Astrocyte of the spinal cord (primary cell): Measurements from ENCODE around the gene ELL2.

Experiments used
- DNase-seq: peaks from one replicate; pipeline ENCODE4 v3.0.0; 2011; ENCODE audit warnings: low read depth, low spot score
- H3K4me3 ChIP-seq: 2 replicates; pipeline ENCODE4 v1.5.1; 2011; ENCODE audit warnings: low read depth, mild to moderate bottlenecking, low read length, moderate library complexity
- in situ Hi-C: cut with HindIII; loops from 2 replicates; pipeline ENCODE4 v1.10.0; 2017; ENCODE audit warnings: low sequenced_read_pairs
- TF ChIP-seq, protein P1 (sequence below): IDR thresholded peaks from 2 replicates; pipeline ENCODE4 v1.5.1; 2012; ENCODE audit warnings: low read depth, mild to moderate bottlenecking, low read length, inconsistent platforms

The ELL2 gene

DNA sequence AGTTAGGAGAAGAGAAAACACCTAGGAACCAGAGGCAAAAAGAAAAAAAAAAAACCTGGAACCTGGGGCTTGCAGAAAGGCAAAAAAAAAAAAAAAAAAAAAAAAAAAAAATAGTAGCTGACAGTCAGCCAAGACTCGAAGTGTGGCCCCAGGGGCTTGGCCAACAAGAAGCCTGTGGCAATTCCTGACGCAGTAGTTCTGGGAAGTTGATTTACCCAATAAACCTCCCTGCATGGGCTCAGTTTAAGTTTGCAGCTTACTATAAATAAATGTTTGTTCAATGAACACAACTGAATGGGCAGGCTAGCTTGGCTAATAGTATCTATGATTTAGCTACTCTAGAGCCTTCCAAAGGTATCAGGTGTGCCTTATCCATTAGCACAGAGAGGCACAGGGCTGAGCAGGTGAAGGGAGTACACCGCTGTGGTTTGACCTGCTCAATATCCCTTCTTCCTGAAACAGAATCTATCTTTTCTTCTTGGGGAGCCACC is 117.9 kb downstream of the ELL2 start:
- no peak for DNase-seq
- TF ChIP-seq, protein P1, sequence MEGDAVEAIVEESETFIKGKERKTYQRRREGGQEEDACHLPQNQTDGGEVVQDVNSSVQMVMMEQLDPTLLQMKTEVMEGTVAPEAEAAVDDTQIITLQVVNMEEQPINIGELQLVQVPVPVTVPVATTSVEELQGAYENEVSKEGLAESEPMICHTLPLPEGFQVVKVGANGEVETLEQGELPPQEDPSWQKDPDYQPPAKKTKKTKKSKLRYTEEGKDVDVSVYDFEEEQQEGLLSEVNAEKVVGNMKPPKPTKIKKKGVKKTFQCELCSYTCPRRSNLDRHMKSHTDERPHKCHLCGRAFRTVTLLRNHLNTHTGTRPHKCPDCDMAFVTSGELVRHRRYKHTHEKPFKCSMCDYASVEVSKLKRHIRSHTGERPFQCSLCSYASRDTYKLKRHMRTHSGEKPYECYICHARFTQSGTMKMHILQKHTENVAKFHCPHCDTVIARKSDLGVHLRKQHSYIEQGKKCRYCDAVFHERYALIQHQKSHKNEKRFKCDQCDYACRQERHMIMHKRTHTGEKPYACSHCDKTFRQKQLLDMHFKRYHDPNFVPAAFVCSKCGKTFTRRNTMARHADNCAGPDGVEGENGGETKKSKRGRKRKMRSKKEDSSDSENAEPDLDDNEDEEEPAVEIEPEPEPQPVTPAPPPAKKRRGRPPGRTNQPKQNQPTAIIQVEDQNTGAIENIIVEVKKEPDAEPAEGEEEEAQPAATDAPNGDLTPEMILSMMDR: no peak
- in situ Hi-C loops: loop anchor here (25.0 kb wide), 1 partner anchor 181 kb away; no protein-coding TSS in a partner anchor
- no peak overlapping the region for H3K4me3 ChIP-seq

DNA sequence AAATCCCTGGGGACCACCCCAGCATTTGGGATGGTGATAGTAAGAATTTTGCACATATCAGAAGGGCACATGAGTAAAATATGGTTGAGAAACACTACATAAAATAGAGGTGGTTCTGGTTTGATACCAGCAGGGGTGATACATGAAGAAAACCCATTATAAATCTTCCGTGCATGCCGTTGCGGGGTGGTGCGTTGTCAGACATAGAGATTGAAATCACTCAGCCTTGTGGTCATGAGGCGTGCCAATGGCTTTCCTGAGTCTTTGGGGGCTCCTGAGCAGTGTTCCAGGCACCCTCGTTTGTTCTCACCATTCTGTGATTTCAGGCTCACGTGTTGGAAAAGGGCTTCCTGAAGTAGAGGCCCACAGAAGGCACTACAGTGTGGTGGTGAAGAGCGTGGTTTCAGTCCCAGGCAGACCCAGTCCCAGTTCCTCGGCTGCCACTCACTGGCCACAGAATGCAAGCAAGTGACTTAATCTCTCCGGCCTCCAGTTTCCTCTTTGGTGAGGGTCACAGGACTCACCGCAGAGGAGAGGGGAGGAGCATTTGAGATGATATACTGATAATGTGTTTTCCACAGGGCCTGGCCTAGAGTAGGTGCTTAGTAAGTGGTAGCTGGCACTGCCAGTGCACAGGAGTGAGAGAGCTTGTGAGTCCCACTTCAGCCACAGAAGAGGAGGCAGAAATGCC is 118.7 kb downstream of the ELL2 start:
- TF ChIP-seq, protein P1: peak; percentile 22
- in situ Hi-C loops: loop anchor here (25.0 kb wide), 1 partner anchor 181 kb away; no protein-coding TSS in a partner anchor
- peak; percentile 76 for DNase-seq
- H3K4me3 ChIP-seq: no peak overlapping the region

DNA sequence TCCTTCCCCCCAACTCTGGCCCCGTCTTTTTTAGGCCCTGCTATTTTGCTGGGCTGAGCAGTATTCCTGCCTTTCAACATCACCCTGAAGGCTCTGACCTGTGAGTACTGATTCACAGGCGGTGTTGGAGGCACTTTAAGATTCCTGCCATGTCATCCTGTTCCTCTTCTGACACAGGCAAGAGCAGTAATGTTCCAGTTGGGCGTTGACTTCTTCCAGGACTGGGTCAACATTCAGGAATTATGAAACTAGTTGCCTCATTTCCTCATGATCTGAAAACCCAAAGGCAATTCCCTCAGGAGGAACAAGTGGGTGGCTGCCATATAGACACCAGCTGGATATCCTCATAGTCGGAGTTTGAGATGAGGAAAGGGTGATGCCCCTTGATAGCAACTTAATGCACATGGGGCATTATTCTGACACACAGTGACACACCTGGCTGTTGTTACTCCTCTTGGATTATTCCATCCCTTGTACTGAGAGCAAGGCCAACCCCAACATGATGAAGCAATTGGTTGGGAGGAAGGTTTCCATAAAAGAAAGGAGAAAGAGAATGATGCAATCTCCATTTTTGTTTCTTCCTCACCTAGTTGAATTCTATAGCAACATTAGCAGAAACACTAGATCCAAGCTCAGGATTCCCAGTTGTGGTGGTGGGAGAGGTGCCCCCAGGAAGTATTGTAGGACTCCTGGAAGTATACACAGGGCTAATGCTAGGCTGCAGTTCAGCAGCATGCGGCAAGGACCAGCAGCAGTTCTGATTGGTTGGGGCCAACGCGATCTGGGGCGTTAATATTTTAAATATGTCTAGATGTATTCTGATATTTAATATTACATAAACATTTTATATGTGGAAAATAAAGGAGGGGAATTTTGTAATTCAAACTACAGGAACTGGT is 119.5 kb downstream of the ELL2 start:
- TF ChIP-seq, protein P1: no peak
- no peak overlapping the region for H3K4me3 ChIP-seq
- no peak for DNase-seq
- in situ Hi-C loops: loop anchor here (25.0 kb wide), 1 partner anchor 180 kb away; no protein-coding TSS in a partner anchor

DNA sequence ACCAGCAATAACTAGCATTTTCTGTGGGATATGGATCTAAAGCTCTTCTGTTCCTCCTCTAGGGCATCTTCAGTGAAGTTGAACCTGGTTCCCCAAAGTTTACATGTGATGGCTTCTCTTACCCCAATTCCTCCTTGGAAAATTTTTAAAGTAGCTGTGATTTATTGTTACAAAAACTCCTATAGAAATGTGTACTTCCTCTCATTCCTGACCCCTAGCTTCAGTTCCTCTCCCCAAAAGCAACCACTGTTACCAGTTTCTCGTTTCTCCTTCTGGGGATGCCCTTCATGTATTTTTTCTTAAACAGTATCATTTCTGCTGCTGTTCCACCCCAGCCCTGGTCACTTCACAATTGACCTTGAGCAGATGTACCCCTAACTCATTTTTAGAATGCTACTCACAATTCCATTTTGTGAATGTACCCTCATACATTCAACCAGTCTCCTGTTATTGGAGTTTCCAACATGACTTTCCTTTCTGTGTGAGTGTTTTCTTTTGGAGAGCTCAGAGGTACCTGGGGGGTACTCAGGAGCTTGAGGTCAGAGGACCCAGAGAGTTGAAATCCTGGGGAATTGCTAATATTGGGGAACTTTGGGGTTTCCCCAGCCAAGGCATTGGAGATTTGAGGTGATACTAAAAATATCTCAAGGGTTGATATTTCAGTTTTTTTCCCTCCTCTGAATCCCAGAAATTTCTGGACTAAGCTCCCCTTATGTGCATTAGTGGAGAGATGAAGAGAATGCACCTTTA is 120.5 kb downstream of the ELL2 start:
- no peak for DNase-seq
- in situ Hi-C loops: loop anchor here (25.0 kb wide), 1 partner anchor 179 kb away; no protein-coding TSS in a partner anchor
- TF ChIP-seq, protein P1: no peak
- no peak overlapping the region for H3K4me3 ChIP-seq

DNA sequence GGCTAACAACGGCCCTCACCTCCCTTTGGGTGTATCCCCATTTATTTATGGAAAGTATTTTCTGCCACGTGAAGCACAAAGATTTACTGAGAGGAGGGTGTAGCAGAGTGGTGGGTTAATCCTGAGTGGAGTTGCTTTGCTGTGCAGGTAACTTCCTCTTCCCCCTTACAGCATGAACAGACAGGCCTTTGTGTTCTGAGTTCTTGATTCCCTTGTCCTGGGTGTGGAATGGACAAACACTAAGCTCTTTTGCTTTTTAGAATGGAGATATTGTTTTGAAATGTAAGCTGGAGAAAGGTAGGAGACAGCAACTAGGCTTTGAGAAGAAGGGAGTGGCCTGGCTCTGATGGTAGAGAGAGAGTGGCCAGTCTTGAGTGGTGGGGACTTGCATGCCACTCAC is 122.0 kb downstream of the ELL2 start:
- H3K4me3 ChIP-seq: no peak overlapping the region
- in situ Hi-C loops: loop anchor here (25.0 kb wide), 1 partner anchor 177 kb away; no protein-coding TSS in a partner anchor
- DNase-seq: no peak
- TF ChIP-seq, protein P1: no peak

DNA sequence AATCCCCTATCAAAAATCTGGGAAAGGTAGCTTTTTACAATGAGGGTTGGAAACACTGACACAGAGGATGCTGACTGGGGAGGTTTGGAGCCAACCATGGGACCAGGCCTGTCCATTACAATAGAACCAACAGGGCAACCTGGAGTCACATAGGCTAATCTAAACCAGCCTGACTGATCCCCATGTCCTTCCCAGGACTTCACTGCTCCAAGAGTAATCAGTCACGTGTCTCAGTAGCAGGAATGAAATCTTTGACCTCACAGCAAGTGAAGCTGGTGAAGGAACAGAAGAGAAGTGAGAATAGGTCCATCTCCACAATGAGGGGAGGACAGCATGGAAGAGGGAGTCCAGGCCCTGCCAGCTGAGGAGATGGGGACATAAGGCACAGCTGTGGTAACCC is 123.1 kb downstream of the ELL2 start:
- in situ Hi-C loops: loop anchor here (25.0 kb wide), 1 partner anchor 176 kb away; no protein-coding TSS in a partner anchor
- no peak overlapping the region for H3K4me3 ChIP-seq
- TF ChIP-seq, protein P1: no peak
- no peak for DNase-seq
